ENCODE data around the gene TWF2. TPM values are rescaled to one million over a fixed set of nuclear protein-coding genes. Genes with fewer than 3 reads are reported as not detected.

Gene TWF2
- total and polyA plus RNA-seq, 2 of the 4 experiments (the other 2 are of a cell fraction) = 111 to 145 TPM

DNA sequence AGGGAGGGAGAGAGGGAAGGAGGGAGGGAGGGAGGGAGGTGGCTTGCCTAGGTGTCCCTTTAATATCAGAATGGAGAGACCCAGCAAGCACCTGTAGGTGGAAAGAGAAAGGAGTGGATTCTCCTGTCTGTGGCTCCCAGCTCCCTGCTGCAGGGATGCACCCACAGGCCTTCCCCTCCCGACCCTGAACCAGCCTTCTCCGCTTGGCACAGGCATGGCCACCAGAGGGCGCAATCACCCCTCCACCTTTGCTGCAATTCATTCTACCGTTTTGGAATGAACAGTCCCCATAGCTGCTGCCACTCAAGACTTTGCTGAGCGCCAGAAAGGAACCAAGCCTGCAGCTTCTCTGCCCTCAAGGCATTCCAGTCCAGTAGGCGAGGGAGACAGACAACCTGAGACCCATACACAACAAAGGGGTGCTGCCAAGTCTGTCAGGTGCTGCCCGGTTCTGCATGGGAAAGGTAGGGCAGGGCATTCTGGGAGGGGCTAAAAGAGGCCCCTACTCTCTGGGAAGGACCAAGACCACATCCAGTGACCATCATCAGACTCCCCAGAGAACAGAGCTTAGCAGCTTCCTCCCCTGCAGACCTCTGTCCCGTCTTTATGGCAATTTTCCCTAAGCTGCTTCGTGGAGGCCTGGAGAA, 18.5 kb downstream of the TWF2 start:
- H2BK5ac ChIP-seq (ENCODE audit: low read depth, low read length, poor library complexity, severe bottlenecking) = no peak overlapping the region
- CTCF ChIA-PET = interaction anchor here (0.5 to 1.8 kb wide), 10 partner anchors 16 to 420 kb away, joined by 3 to 10 read pairs (median 4); no protein-coding TSS in a partner anchor
- H2BK20ac ChIP-seq (ENCODE audit: low read depth, low read length) = no peak overlapping the region
- H2AK9ac ChIP-seq (replicated peaks; ENCODE audit: low read depth, low read length, poor library complexity) = peak overlapping the region; percentile 70
- no peak overlapping the region for H4K8ac ChIP-seq (ENCODE audit: low read depth in 2 of 2, low read length in 2 of 2)
- intact Hi-C loops (cut with micrococcal nuclease) (loop anchor here (1.0 to 5.0 kb wide), 2 partner anchors 119 to 227 kb away; partner anchors contain the start of gene SEMA3G), dilution Hi-C loops (cut with HindIII; ENCODE audit: low sequenced_read_pairs, unreplicated experiment) (no loop called here), in situ Hi-C loops (cut with MboI; ENCODE audit: low sequenced_read_pairs) (no loop called here)
- no peak overlapping the region for H2BK120ac ChIP-seq (ENCODE audit: low read depth, low read length)
- H3K36me3 ChIP-seq (ENCODE audit: control insufficient read depth, insufficient read depth, low read length) = peaks cover 3% of the 10 kb centered on the region; the same call in 1 of the 2 replicates
- H3K9ac ChIP-seq (ENCODE audit: low read depth, low read length) = no peak overlapping the region
- H3K18ac ChIP-seq (ENCODE audit: low read depth, low read length) = no peak overlapping the region
- peaks cover 16% of the 10 kb centered on the region for H3K9me1 ChIP-seq (ENCODE audit: insufficient read depth, low read length)
- ATAC-seq (ENCODE audit: low read depth) = peak; percentile 73
- H3K27me3 ChIP-seq (ENCODE audit: control insufficient read depth, insufficient read depth, low read length) = no peaks in the 10 kb centered on the region
- no peak overlapping the region for H2BK15ac ChIP-seq (ENCODE audit: low read depth, low read length)
- peaks cover 0 to 6% of the 10 kb centered on the region in 2 experiments; a peak in 1 of 4 replicates for H3K79me1 ChIP-seq (ENCODE audit: low read depth in 1 of 2, low read length in 2 of 2)
- H3K23ac ChIP-seq (ENCODE audit: low read depth, low read length) = no peak overlapping the region
- no peak overlapping the region for H2AK5ac ChIP-seq (ENCODE audit: low read depth, low read length)
- POLR2A ChIA-PET (ENCODE audit: unreplicated experiment) = interaction anchor here (0.8 kb wide), 1 partner anchor 16 kb away, joined by 4 read pairs; no protein-coding TSS in a partner anchor
- DNase-seq = peak; percentile 63
- peak overlapping the region; percentile 56 for H2AFZ ChIP-seq (replicated peaks; ENCODE audit: low read length, poor library complexity)
- no peaks in the 10 kb centered on the region for H3K9me3 ChIP-seq (ENCODE audit: control insufficient read depth, insufficient read depth, low read length)
- H3K14ac ChIP-seq (replicated peaks; ENCODE audit: low read depth, low read length) = no peak overlapping the region
- no peak overlapping the region for H3K4me2 ChIP-seq (ENCODE audit: low read depth, low read length)
- BruUV-seq (replicated peaks) = no TSS peak
- H4K5ac ChIP-seq (ENCODE audit: low read depth, low read length) = no peak overlapping the region
- no peak overlapping the region for H3K4ac ChIP-seq (ENCODE audit: low read depth, low read length)
- no peak overlapping the region for H3K27ac ChIP-seq (ENCODE audit: insufficient read depth, low read length)
- H3K4me3 ChIP-seq (ENCODE audit: insufficient read depth, low read depth, low read length) = no peak overlapping the region
- peaks cover 15% of the 10 kb centered on the region for H4K20me1 ChIP-seq (ENCODE audit: insufficient read depth, low read length)
- peaks cover 8% of the 10 kb centered on the region for H3K4me1 ChIP-seq (ENCODE audit: control insufficient read depth, insufficient read depth, low read length)
- H4K91ac ChIP-seq (ENCODE audit: insufficient read depth, low read depth, low read length) = no peak overlapping the region
- 0% methylated on average over 2 of the region's 9 CpGs; no CpG with 5 or more reads in 1 of the 2 experiments for whole genome bisulfite sequencing, 2 experiments (ENCODE audit: extremely low coverage in 2 of 2, insufficient read length in 1 of 2)
- no peak overlapping the region for H3K56ac ChIP-seq (ENCODE audit: extremely low read depth, insufficient read depth, low read length)
- TF ChIP-seq RFX5 (IDR thresholded peaks at IDR 0.05; ENCODE audit: low read depth, low read length) (no peak), CHD1 (IDR thresholded peaks at IDR 0.05; ENCODE audit: low read depth, low read length) (no peak), MXI1 (IDR thresholded peaks at IDR 0.05; ENCODE audit: borderline replicate concordance, low read depth, low read length) (no peak), BHLHE40 (IDR thresholded peaks at IDR 0.05; ENCODE audit: low read depth, low read length) (no peak), SMC3 (IDR thresholded peaks at IDR 0.05; ENCODE audit: low read depth, low read length) (peak; percentile 77), RCOR1 (IDR thresholded peaks at IDR 0.05; ENCODE audit: insufficient replicate concordance, low read length) (no peak), MAFK (IDR thresholded peaks at IDR 0.05; ENCODE audit: low read depth, low read length) (no peak), POLR2A (IDR thresholded peaks at IDR 0.05; ENCODE audit: low read depth, low read length) (no peak), RAD21 (IDR thresholded peaks at IDR 0.05; ENCODE audit: low read length) (peak; percentile 76), MAZ (IDR thresholded peaks at IDR 0.05; ENCODE audit: borderline replicate concordance, low read depth, low read length) (peak; percentile 56; the same call in 1 of the 2 replicates), CEBPB (IDR thresholded peaks at IDR 0.05; ENCODE audit: low read depth, low read length) (no peak), NFE2L2 (IDR thresholded peaks at IDR 0.05; ENCODE audit: low read depth, low read length) (no peak), FOS (IDR thresholded peaks at IDR 0.05; ENCODE audit: low read depth, low read length) (no peak)
- TF ChIP-seq, protein P1, sequence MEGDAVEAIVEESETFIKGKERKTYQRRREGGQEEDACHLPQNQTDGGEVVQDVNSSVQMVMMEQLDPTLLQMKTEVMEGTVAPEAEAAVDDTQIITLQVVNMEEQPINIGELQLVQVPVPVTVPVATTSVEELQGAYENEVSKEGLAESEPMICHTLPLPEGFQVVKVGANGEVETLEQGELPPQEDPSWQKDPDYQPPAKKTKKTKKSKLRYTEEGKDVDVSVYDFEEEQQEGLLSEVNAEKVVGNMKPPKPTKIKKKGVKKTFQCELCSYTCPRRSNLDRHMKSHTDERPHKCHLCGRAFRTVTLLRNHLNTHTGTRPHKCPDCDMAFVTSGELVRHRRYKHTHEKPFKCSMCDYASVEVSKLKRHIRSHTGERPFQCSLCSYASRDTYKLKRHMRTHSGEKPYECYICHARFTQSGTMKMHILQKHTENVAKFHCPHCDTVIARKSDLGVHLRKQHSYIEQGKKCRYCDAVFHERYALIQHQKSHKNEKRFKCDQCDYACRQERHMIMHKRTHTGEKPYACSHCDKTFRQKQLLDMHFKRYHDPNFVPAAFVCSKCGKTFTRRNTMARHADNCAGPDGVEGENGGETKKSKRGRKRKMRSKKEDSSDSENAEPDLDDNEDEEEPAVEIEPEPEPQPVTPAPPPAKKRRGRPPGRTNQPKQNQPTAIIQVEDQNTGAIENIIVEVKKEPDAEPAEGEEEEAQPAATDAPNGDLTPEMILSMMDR (conservative IDR thresholded peaks at IDR 0.05; ENCODE audit: low read depth, low read length) = peak; percentile 88
- TF ChIP-seq, protein P2, sequence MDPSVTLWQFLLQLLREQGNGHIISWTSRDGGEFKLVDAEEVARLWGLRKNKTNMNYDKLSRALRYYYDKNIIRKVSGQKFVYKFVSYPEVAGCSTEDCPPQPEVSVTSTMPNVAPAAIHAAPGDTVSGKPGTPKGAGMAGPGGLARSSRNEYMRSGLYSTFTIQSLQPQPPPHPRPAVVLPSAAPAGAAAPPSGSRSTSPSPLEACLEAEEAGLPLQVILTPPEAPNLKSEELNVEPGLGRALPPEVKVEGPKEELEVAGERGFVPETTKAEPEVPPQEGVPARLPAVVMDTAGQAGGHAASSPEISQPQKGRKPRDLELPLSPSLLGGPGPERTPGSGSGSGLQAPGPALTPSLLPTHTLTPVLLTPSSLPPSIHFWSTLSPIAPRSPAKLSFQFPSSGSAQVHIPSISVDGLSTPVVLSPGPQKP (IDR thresholded peaks at IDR 0.05; ENCODE audit: borderline replicate concordance, low read depth, low read length) = no peak
